T-helper 1 cell treated with Interleukin-12 subunit alpha and Interleukin-12 subunit beta and Interleukin-4 antibody, amounts not matched to agents 30 μg/mL and 1 μg/mL, for 36 hours (primary cell): ENCODE data around the gene CPE.

Experiments
- H3K27ac Mint-ChIP-seq: one replicate; pipeline ENCODE4 v1.8.0; 2021; ENCODE audit warnings: mild to moderate bottlenecking, mixed read lengths
- H3K27me3 Mint-ChIP-seq: one replicate; pipeline ENCODE4 v1.8.0; 2021; ENCODE audit warnings: low read depth, mixed read lengths
- H3K36me3 Mint-ChIP-seq: one replicate; pipeline ENCODE4 v1.8.0; 2021; ENCODE audit warnings: low read depth, mixed read lengths
- H3K4me1 Mint-ChIP-seq: one replicate; pipeline ENCODE4 v1.8.0; 2021; ENCODE audit warnings: low read depth, mixed read lengths
- H3K4me3 Mint-ChIP-seq: one replicate; pipeline ENCODE4 v1.8.0; 2021; ENCODE audit warnings: mild to moderate bottlenecking, moderate library complexity, mixed read lengths
- H3K9me3 Mint-ChIP-seq: one replicate; pipeline ENCODE4 v1.8.0; 2021; ENCODE audit warnings: mixed read lengths

CPE gene

DNA sequence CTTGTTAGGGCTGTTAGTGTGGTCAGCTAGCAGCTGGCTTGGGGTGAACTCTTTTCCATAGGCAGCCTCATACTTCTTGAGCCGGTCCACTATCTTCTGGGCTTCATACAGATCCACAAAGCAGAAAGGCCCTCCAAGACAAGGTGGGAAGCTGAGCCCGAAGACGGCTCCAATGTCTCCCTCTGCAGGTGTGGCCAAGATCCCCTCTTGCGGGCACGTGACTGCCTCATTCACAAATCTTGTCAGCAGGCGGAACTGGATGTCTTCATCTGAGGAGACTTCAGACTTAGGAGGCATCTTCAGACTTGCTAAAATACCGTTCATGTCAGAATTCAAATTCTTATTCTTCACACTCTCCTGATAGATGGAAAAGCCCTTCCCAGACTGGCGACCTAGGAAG is 25.3 kb downstream of the CPE start:
- Mint-ChIP-seq H3K4me3 (no peak overlapping the region), H3K9me3 (no peaks in the 10 kb centered on the region), H3K4me1 (no peaks in the 10 kb centered on the region), H3K27ac (no peak overlapping the region), H3K36me3 (no peaks in the 10 kb centered on the region), H3K27me3 (peaks cover 16% of the 10 kb centered on the region)

DNA sequence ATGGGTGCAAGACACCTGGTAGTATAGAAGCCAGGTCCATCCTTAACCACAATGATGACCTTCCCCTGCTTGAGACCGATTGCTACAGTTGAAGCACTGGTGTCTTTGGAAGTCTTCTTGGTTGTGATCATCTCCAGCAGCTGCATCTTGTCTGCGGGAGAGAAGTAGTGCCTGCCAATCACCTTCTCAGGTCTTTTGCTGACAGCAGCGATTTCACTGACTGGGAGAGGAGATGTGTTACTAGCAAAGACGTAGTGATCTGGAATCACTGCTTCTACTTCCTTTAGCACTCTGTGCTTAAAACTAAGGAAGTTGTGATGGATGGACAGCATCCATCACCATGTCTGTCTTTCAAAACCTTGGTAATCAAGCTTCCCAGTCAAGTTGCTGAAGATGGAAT is 25.9 kb downstream of the CPE start:
- peaks cover 12% of the 10 kb centered on the region for H3K27me3 Mint-ChIP-seq
- H3K4me1 Mint-ChIP-seq = no peaks in the 10 kb centered on the region
- no peaks in the 10 kb centered on the region for H3K36me3 Mint-ChIP-seq
- no peak overlapping the region for H3K4me3 Mint-ChIP-seq
- no peaks in the 10 kb centered on the region for H3K9me3 Mint-ChIP-seq
- H3K27ac Mint-ChIP-seq = no peak overlapping the region

DNA sequence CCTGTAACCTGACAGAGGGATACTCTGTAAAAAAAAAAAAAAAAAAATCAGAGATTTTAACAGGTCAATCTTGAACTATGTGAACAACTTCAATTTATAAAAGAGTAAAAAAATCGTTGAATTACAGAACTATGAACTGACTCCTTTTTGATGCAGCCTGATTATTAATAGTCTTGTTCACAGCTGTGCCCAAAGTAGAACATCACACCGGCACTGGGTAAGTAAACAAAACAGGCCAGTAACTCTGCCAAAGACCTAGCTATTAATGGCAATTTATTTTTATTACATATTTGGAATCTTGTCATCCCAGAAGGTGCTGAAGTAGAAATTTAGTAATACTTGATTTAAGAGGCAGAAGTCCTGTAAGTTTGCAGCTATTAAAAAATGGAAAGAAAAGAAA is 31.4 kb downstream of the CPE start:
- Mint-ChIP-seq H3K36me3 (no peaks in the 10 kb centered on the region), H3K4me3 (no peak overlapping the region), H3K27ac (no peak overlapping the region), H3K9me3 (no peaks in the 10 kb centered on the region), H3K4me1 (no peaks in the 10 kb centered on the region), H3K27me3 (peaks cover 4% of the 10 kb centered on the region)

DNA sequence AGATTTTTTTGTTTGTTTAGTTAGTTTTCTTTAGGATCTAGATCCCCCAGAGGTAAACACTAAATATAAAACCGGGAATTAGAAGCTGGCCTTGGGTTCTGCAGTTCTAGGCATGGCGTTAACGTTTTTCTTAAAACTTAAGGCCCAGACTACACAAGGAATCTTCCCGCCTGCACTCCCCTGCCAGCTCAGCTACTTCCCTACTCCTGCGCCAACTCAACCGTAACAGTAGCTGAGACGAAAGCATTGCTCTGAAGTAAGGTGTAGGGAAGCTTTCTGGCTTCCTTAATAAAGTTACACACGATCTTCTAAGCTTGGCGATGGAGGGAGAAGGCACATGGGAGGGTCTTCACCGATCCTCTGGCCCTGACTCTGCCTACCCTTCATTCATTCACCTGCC is 37.1 kb downstream of the CPE start:
- H3K4me1 Mint-ChIP-seq = no peaks in the 10 kb centered on the region
- no peak overlapping the region for H3K4me3 Mint-ChIP-seq
- H3K36me3 Mint-ChIP-seq = no peaks in the 10 kb centered on the region
- H3K27me3 Mint-ChIP-seq = peaks cover 4% of the 10 kb centered on the region
- no peak overlapping the region for H3K27ac Mint-ChIP-seq
- no peaks in the 10 kb centered on the region for H3K9me3 Mint-ChIP-seq

DNA sequence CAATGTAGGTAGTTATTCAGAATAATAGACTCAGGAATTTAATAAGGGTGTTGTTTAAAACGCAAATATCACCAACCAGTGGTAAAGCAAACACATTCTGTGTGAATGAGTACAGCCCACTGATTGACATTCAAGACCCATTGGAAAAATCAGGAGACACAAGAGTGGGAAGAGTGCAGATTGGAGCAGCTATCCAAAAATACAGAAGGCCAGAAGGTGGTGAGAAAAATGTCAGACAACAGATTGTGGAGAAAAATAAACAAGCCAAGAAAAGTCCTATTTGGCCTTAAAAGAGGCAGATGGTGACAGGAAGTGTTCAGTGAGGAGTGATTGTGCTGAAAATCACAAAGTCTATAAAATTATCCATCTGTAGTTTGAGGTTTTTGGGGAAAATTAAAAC is 39.3 kb downstream of the CPE start:
- peaks cover 1% of the 10 kb centered on the region for H3K27me3 Mint-ChIP-seq
- no peaks in the 10 kb centered on the region for H3K4me1 Mint-ChIP-seq
- no peaks in the 10 kb centered on the region for H3K36me3 Mint-ChIP-seq
- no peaks in the 10 kb centered on the region for H3K9me3 Mint-ChIP-seq
- H3K27ac Mint-ChIP-seq = no peak overlapping the region
- no peak overlapping the region for H3K4me3 Mint-ChIP-seq

DNA sequence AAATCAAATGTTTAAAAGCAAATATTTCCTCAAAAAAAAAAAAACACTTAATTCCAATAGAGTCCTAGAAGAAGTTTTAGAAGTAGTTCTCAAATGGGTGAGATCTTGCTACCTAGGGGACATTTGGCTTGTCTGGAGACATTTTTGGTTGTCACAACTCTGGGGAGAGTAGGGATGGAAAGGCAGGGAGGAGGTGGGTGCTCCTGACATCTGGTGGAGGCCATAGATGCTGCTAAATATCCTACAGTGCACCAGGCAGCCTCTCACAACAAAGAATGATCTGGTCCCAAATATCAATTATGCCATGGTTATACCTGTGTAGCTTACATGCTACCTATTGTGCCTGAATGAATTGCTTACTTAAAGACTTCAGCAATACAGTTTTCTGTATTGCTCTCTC is 46.8 kb downstream of the CPE start:
- Mint-ChIP-seq H3K27ac (no peak overlapping the region), H3K4me3 (no peak overlapping the region), H3K27me3 (no peaks in the 10 kb centered on the region), H3K36me3 (no peaks in the 10 kb centered on the region), H3K4me1 (no peaks in the 10 kb centered on the region), H3K9me3 (no peaks in the 10 kb centered on the region)

DNA sequence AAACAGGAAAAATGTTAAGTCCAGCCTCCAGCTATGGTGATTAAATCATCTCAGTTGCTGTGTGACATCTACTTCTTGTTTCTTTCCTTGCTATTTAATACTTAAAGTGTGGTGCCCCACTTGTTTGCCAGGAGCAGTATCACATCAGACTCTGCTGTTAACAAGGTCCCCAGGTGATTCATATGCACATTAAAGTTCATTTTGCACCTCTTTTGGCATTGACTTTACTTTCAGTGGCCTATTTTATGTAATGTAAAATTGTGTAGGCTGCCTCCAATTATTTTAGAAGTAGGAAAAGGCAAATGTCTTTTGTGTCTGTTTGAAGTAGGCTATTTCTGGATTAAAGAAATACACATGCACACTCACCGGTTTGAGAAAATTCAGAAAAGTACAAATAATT is 47.5 kb downstream of the CPE start:
- H3K36me3 Mint-ChIP-seq = no peaks in the 10 kb centered on the region
- no peak overlapping the region for H3K4me3 Mint-ChIP-seq
- H3K27me3 Mint-ChIP-seq = no peaks in the 10 kb centered on the region
- H3K27ac Mint-ChIP-seq = no peak overlapping the region
- no peaks in the 10 kb centered on the region for H3K9me3 Mint-ChIP-seq
- no peaks in the 10 kb centered on the region for H3K4me1 Mint-ChIP-seq

DNA sequence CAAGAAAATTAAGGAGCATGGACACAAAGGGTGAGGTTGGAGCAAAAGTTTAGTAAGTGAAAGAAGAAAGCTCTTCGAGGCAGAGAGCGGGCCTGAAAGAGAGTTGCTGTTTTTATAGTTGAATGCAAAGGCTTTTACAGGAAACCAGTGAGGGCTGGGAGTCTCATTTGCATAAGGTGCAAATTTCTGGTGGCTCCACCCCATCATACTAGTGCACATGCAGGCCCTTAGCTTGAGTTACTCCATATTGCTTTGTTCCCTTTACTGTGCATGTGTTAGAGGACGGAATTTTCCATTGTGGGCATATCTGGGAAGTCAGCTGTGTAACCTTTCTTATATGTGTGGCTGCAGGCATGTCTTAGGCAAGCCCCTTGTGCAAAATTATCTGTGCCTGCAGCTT is 48.0 kb downstream of the CPE start:
- Mint-ChIP-seq H3K36me3 (no peaks in the 10 kb centered on the region), H3K4me1 (no peaks in the 10 kb centered on the region), H3K9me3 (no peaks in the 10 kb centered on the region), H3K27ac (no peak overlapping the region), H3K27me3 (peaks cover 4% of the 10 kb centered on the region), H3K4me3 (no peak overlapping the region)

DNA sequence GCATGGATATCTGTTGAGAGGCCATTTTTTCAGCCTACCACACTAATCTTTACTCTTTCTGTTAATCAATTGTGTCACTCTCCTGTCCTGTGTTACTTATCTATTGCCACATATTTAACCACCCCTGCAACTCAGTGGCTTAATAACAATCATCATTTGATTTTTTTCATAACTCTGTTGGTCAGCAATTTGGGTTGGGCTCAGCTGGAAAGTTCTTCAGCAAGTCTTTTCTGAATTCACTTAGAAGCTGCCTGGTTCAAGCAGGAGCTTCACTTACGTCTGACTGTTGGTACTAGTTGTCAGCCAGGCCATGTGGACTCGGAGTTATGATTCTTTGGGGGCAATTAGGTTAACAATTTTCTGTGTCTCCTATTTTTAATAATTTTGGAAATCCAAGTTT is 50.1 kb downstream of the CPE start:
- no peak overlapping the region for H3K4me3 Mint-ChIP-seq
- H3K9me3 Mint-ChIP-seq = no peaks in the 10 kb centered on the region
- no peaks in the 10 kb centered on the region for H3K4me1 Mint-ChIP-seq
- H3K36me3 Mint-ChIP-seq = no peaks in the 10 kb centered on the region
- H3K27me3 Mint-ChIP-seq = peaks cover 5% of the 10 kb centered on the region
- no peak overlapping the region for H3K27ac Mint-ChIP-seq

DNA sequence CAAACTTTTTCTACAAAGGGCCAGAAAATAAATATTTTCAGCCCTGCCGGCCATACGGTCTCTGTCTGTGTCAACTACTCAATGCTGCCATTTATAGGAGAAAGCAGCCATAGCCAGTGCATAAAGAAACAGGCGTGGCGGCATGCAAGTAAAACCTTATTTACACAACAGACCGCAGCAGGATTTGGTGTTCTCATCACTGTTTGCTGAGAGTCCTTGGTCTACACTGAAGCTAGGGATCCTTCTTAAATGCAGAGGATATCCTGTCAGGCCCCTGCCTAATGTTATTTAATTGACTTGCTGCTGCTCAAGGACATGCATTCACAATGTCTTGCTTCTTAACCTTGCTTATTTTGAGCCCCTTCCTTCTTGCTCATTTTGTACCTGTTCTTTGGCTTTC is 54.7 kb downstream of the CPE start:
- H3K4me3 Mint-ChIP-seq = no peak overlapping the region
- no peaks in the 10 kb centered on the region for H3K4me1 Mint-ChIP-seq
- H3K27ac Mint-ChIP-seq = no peak overlapping the region
- H3K36me3 Mint-ChIP-seq = no peaks in the 10 kb centered on the region
- no peaks in the 10 kb centered on the region for H3K9me3 Mint-ChIP-seq
- H3K27me3 Mint-ChIP-seq = peaks cover 5% of the 10 kb centered on the region

DNA sequence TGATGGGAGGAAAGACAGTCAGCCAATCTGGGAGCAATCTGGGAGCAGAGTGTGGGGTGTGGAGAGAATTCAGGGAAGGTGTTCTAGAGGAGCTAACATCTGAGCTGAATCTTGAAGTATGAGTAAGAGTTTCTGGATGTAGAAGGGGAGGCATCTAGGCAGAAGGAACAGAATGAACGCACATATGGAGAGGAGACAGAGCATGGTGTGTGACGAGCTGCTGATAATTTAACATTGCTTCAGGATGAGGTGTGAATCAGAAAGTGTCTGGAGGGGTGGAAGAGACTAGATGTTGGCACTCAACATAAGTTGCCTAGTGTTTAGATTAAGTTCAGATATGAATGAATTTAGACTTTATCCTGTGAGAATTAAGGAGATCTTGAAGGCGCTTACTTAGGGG is 58.9 kb downstream of the CPE start:
- Mint-ChIP-seq H3K9me3 (no peaks in the 10 kb centered on the region), H3K27me3 (no peaks in the 10 kb centered on the region), H3K4me1 (no peaks in the 10 kb centered on the region), H3K4me3 (no peak overlapping the region), H3K27ac (no peak overlapping the region), H3K36me3 (no peaks in the 10 kb centered on the region)

DNA sequence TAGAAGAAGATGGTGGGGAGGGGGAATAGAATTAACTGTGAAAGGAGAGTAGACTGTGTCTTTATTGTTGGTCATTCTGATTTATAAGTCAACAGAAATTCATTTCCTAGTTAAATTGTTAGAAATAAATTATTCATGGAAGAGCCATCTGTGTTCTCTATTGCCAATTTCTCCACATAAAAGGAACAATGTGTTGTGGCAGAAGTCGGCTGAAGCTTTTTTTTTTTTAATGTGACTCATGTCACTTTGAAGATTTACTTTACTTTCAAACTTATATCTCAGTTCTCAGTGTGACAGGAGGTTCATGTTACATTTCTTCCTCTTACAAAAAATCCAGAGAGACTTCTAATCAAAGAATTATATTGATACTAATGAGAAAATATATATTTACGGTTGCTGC is 60.5 kb downstream of the CPE start:
- Mint-ChIP-seq H3K9me3 (no peaks in the 10 kb centered on the region), H3K4me3 (no peak overlapping the region)

DNA sequence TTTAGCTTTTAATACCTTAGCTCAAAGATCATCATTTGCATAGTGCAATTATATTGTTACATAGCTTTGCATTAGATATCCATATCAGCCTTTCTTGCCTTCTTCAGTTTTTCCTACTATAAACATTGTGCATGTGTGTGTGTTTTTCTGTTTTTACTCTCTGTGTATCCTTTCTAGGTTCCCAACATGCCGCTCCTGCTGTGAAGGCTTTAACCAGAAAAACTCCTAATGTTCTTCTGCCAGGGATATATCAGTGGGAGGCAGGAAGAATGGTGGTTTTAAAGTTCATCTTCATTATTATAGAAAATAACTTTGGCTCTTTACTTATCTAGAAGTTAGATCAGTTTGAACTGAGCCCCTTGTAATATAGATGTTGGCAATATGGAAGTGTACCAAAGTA is 61.2 kb downstream of the CPE start:
- Mint-ChIP-seq H3K4me3 (no peak overlapping the region), H3K27me3 (no peaks in the 10 kb centered on the region), H3K4me1 (no peaks in the 10 kb centered on the region), H3K9me3 (no peaks in the 10 kb centered on the region), H3K27ac (no peak overlapping the region), H3K36me3 (no peaks in the 10 kb centered on the region)

More for the DNA sequence above, 60.5 kb downstream of the CPE start:
- no peaks in the 10 kb centered on the region for H3K4me1 Mint-ChIP-seq
- H3K36me3 Mint-ChIP-seq = no peaks in the 10 kb centered on the region
- H3K27me3 Mint-ChIP-seq = no peaks in the 10 kb centered on the region
- H3K27ac Mint-ChIP-seq = no peak overlapping the region

DNA sequence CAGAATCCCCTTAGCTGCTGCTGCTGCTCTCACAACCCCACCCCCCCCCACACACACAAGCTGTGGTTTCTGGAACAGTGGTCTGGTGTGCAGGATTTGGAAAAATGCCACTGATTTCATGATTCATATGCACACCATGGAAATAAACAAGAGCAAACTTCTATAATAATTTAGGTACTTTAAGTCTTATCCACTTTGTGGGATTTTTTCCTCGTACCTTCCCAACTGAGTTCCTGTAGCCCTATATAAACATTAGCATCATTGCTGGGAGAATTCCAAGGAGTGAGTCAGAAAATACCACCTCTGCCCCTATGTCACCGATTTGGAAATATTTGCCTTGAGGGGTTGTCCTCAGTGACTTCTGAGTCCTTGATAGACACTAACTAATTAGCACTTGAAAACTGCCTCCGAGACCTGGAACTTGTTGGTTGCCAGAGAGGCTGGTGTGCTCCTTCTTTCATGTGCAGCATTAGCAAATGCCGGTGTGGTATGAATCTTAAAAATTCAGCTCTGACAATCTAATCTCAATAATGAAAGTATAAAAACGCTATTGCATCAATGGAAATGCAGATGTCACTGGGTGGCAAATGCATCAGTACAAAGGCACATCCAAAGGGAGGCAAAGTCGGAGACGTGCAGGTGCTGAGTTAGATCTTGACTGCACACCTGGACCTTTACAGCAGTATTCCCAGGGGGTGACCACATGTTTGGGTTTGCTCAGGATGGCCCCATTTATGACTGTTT is 61.8 kb downstream of the CPE start:
- no peaks in the 10 kb centered on the region for H3K9me3 Mint-ChIP-seq
- no peak overlapping the region for H3K4me3 Mint-ChIP-seq
- no peak overlapping the region for H3K27ac Mint-ChIP-seq
- H3K36me3 Mint-ChIP-seq = no peaks in the 10 kb centered on the region
- H3K27me3 Mint-ChIP-seq = no peaks in the 10 kb centered on the region
- no peaks in the 10 kb centered on the region for H3K4me1 Mint-ChIP-seq

DNA sequence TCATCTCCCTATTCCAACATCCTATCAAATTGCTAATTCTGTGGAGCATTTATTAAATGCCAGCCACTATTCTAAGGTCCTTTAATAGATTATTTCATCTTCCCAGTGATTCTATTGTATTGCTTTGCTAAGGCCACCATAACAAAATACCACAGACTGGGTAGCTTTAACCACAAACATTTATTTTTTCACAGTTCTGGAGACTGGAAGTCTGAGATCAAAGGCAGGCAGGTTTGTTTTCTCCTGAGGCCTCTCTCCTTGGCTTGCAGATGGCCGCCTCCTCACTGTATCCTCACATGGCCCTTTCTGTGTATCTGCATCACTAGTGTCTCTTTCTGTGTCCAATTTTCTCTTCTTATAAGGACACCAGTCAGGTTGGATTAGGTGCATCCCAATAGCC is 64.5 kb downstream of the CPE start:
- no peaks in the 10 kb centered on the region for H3K9me3 Mint-ChIP-seq

DNA sequence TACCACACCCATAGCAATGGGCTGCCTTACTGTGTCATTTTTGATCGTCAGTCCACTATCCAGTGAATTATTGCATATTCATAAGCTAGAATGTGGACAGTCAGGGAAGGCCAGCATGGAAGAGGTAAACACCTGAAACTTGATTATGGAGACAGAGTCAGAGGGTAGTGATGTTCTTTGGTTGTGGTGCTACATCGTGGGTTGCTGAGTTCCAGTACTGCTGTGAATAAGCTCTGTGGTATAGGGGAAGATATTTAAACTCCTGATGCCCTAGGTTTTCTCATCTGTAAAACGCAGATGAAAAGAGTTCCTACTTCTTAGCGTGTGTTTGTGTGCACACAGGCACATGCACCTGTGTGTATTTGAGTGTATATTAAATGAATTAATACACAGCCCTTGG is 69.9 kb downstream of the CPE start:
- no peaks in the 10 kb centered on the region for H3K9me3 Mint-ChIP-seq
- H3K4me3 Mint-ChIP-seq = no peak overlapping the region
- H3K36me3 Mint-ChIP-seq = no peaks in the 10 kb centered on the region
- H3K27ac Mint-ChIP-seq = no peak overlapping the region
- H3K4me1 Mint-ChIP-seq = peaks cover 2% of the 10 kb centered on the region
- H3K27me3 Mint-ChIP-seq = peaks cover 6% of the 10 kb centered on the region

More for the DNA sequence above, 64.5 kb downstream of the CPE start:
- Mint-ChIP-seq H3K4me1 (no peaks in the 10 kb centered on the region), H3K4me3 (no peak overlapping the region), H3K27ac (no peak overlapping the region), H3K36me3 (no peaks in the 10 kb centered on the region), H3K27me3 (no peaks in the 10 kb centered on the region)
